ENCODE measurements around the gene GOLM1. TPM values are rescaled to one million over a fixed set of nuclear protein-coding genes. Genes with fewer than 3 reads are reported as not detected.

GOLM1 gene
- total and polyA plus RNA-seq, 2 of the 13 experiments (the other 11 are each of a cell fraction or from before 2014, with no cell fraction given), result 0.20 to 0.30 TPM

- TF ChIP-seq TRIM24 (CRISPR knock-in tag; IDR thresholded peaks at IDR 0.05), result no peak
These were observed 104.3 kb downstream of the GOLM1 start (continued) for GRCh38 chr9:85995097-85995496.

GRCh38 chr9:85994191-85994590 is 105.2 kb downstream of the GOLM1 start:
- H3K4me1 ChIP-seq (ENCODE audit: insufficient read depth, low read length), result no peaks in the 10 kb centered on the region
- no TSS peak for BruUV-seq (replicated peaks)
- H3K27me3 ChIP-seq (ENCODE audit: control insufficient read depth in 1 of 2, insufficient read depth in 2 of 2, low read length in 2 of 2), result no peaks in the 10 kb centered on the region
- ChIA-PET POLR2A (no interaction called here), CTCF (ENCODE audit: low intra/inter-chr PET ratio, low total read pairs) (no interaction called here)
- no peaks in the 10 kb centered on the region for H3K9me3 ChIP-seq (ENCODE audit: low read length)
- no peak overlapping the region for H3K9ac ChIP-seq (ENCODE audit: insufficient read depth, low read depth, low read length)
- H3K27ac ChIP-seq (ENCODE audit: extremely low read length, insufficient read depth, low read length), result no peak overlapping the region
- no peak overlapping the region for H3K4me3 ChIP-seq (replicated peaks in 1 of 3; ENCODE audit: insufficient read depth in 1 of 3, low read depth in 2 of 3, low read length in 3 of 3)
- DNase-seq (ENCODE audit: low spot score), result no peak
- TF ChIP-seq CCDC6 (CRISPR knock-in tag; IDR thresholded peaks at IDR 0.05), result no peak
- no peak for TF ChIP-seq ZNF280D (CRISPR knock-in tag; IDR thresholded peaks at IDR 0.05)
- no peak for TF ChIP-seq SMAD3 (CRISPR knock-in tag; IDR thresholded peaks at IDR 0.05)
- TF ChIP-seq CEBPB (IDR thresholded peaks at IDR 0.05; ENCODE audit: borderline replicate concordance, low read depth, low read length), result peak; percentile 69; the same call in 1 of the 2 replicates
- in situ Hi-C loops (cut with HindIII; ENCODE audit: extremely low pct_ligation_motif_present, low pct_unique_long_range_greater_than_20kb) (no loop called here), intact Hi-C loops (cut with micrococcal nuclease; ENCODE audit: unreplicated experiment) (no loop called here)
- H3K4me2 ChIP-seq (ENCODE audit: low read depth, low read length), result no peak overlapping the region
- WGBS (ENCODE audit: low lambda C conversion rate), result 95% methylated on average over 2 of the region's 2 CpGs
- FAIRE-seq, result no peak
- no peak overlapping the region for H2AFZ ChIP-seq (ENCODE audit: low read length)
- no peaks in the 10 kb centered on the region for H4K20me1 ChIP-seq (ENCODE audit: insufficient read depth, low read length)
- no peaks in the 10 kb centered on the region for H3K79me2 ChIP-seq (ENCODE audit: insufficient read depth, low read length)
- no peak for ATAC-seq
- peaks cover 11 to 45% of the 10 kb centered on the region in 2 experiments; a peak in 4 of 5 replicates for H3K36me3 ChIP-seq (replicated peaks in 1 of 2; ENCODE audit: control insufficient read depth in 1 of 2, insufficient read depth in 2 of 2, low read length in 2 of 2)
